ENCODE results near the gene NTN1.

NTN1 gene

GRCh38 chr17:9006175-9006767 lies 15.0 kb upstream of the NTN1 start:
- no peak for DNase-seq

- no peak for DNase-seq
These were observed 14.1 kb upstream of the NTN1 start for GRCh38 chr17:9007052-9007714.

GRCh38 chr17:9009096-9009495 lies 12.2 kb upstream of the NTN1 start:
- DNase-seq: no peak

GRCh38 chr17:9009737-9010136 lies 11.6 kb upstream of the NTN1 start:
- no peak for DNase-seq

GRCh38 chr17:9011001-9011400 lies 10.3 kb upstream of the NTN1 start:
- no peak for DNase-seq

GRCh38 chr17:9016941-9017552 lies 4.3 kb upstream of the NTN1 start:
- DNase-seq: no peak

GRCh38 chr17:9018726-9019125 lies 2.6 kb upstream of the NTN1 start:
- no peak for DNase-seq

GRCh38 chr17:9020096-9020823 lies 1.1 kb upstream of the NTN1 start:
- DNase-seq: no peak

- no peak for DNase-seq
These were observed 519 bp upstream of the NTN1 start for GRCh38 chr17:9020824-9021157.

- DNase-seq: no peak
These were observed 772 bp downstream of the NTN1 start for GRCh38 chr17:9021992-9022572.

- peak in 1 of 5 experiments; percentile 33 for DNase-seq
These were observed 1.5 kb downstream of the NTN1 start for GRCh38 chr17:9022573-9023391.

GRCh38 chr17:9023392-9024218 lies 2.3 kb downstream of the NTN1 start:
- no peak for DNase-seq

GRCh38 chr17:9024497-9024896 lies 3.2 kb downstream of the NTN1 start:
- DNase-seq: no peak

- DNase-seq: no peak
These were observed 5.4 kb downstream of the NTN1 start for GRCh38 chr17:9026741-9027140.

GRCh38 chr17:9028202-9028987 lies 7.1 kb downstream of the NTN1 start:
- no peak for DNase-seq

- no peak for DNase-seq
These were observed 7.8 kb downstream of the NTN1 start for GRCh38 chr17:9028988-9029570.

- DNase-seq: no peak
These were observed 10.8 kb downstream of the NTN1 start for GRCh38 chr17:9032151-9032550.

GRCh38 chr17:9032583-9032982 lies 11.3 kb downstream of the NTN1 start:
- no peak for DNase-seq

GRCh38 chr17:9035249-9035648 lies 13.9 kb downstream of the NTN1 start:
- no peak for DNase-seq

GRCh38 chr17:9036336-9036735 lies 15.0 kb downstream of the NTN1 start:
- no peak for DNase-seq
